ENCODE results near the gene PHC1. TPM values are rescaled to one million over a fixed set of nuclear protein-coding genes. Genes with fewer than 3 reads are reported as not detected.

Gene PHC1
- total RNA-seq, 4 donors from 2014 or later: 4.6 to 14.9 (median 11.0) TPM

GRCh38 chr12:8956073-8956472, 41.8 kb downstream of the PHC1 start:
- TF ChIP-seq POLR2A (IDR thresholded peaks at IDR 0.05): no peak
- TF ChIP-seq, protein P1, sequence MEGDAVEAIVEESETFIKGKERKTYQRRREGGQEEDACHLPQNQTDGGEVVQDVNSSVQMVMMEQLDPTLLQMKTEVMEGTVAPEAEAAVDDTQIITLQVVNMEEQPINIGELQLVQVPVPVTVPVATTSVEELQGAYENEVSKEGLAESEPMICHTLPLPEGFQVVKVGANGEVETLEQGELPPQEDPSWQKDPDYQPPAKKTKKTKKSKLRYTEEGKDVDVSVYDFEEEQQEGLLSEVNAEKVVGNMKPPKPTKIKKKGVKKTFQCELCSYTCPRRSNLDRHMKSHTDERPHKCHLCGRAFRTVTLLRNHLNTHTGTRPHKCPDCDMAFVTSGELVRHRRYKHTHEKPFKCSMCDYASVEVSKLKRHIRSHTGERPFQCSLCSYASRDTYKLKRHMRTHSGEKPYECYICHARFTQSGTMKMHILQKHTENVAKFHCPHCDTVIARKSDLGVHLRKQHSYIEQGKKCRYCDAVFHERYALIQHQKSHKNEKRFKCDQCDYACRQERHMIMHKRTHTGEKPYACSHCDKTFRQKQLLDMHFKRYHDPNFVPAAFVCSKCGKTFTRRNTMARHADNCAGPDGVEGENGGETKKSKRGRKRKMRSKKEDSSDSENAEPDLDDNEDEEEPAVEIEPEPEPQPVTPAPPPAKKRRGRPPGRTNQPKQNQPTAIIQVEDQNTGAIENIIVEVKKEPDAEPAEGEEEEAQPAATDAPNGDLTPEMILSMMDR (IDR thresholded peaks at IDR 0.05): no peak
- intact Hi-C loops (cut with DNase I; ENCODE audit: low total_unique reads): no loop called here
- WGBS, 2 donors: 89 to 90% methylated on average over 15 of the region's 15 CpGs
- H3K4me3 ChIP-seq (ENCODE audit: low read depth, poor library complexity, severe bottlenecking): no peak overlapping the region
- DNase-seq (ENCODE audit: low spot score in 2 of 2): no peak

DNA sequence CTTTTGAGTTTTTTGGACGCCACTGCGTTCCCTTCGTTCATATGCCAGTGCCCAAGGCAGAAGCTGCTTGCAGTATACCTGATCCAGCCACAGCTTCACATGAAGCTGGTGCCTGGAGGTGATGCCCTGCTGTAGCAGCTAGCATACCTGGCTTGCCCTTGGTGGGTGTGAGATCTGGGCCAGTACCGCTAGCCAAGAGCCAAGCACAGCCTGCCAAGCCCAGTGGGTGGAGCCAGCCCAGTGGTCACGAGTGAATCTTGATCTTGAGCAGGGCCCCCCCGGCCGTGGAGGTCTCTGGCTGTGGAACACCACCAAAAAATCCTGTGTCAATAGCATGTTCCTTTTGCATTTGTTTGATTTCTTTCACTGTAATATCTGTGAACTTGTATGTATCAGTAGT, 42.5 kb downstream of the PHC1 start:
- no peak overlapping the region for H3K4me3 ChIP-seq (ENCODE audit: low read depth, poor library complexity, severe bottlenecking)
- WGBS, 2 donors: 64 to 83% methylated on average over 7 of the region's 7 CpGs
- no peak for DNase-seq (ENCODE audit: low spot score in 2 of 2)
- intact Hi-C loops (cut with DNase I; ENCODE audit: low total_unique reads): no loop called here
- TF ChIP-seq POLR2A (IDR thresholded peaks at IDR 0.05): no peak
- TF ChIP-seq, protein P1 (IDR thresholded peaks at IDR 0.05): no peak

DNA sequence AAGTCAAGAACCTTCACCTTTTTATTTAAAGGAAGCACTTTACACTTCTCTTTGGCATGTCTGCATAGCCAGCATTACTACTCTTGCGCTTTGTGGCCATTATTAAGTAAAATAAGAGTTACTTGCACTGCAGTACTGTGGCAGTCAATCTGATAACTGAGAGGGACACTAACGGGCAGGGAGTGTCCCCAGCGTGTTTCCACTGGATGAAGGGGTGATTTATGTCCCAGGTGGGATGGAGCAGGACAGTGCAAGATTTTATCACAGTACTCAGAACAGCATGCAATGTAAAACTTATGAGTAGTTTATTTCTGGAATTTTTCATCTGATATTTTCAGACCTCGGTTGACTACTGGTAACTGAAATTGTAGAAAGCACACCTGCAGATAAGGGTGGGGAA, 43.3 kb downstream of the PHC1 start:
- no peak for DNase-seq (ENCODE audit: low spot score in 2 of 2)
- no peak overlapping the region for H3K4me3 ChIP-seq (ENCODE audit: low read depth, poor library complexity, severe bottlenecking)
- no peak for TF ChIP-seq POLR2A (IDR thresholded peaks at IDR 0.05)
- intact Hi-C loops (cut with DNase I; ENCODE audit: low total_unique reads): no loop called here
- WGBS, 2 donors: 53 to 62% methylated on average over 4 of the region's 4 CpGs

DNA sequence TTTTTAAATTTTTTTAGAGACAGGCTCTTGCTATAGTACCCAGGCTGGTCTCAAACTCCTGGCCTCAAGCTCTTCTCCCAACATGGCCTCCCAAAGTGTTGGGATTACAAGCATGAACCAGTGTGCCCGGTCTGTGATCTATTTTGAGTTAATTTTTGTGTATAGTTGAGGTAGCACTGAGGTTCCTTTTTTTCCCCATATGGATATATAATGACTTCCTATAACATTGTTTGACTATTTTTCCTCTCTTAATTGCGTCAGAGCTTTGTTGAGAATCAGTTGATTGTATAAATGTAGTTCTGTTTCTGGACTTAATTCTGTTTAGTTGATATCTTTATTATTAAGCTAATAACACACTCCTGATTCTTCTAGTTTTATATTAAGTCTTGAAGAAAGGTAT, 43.8 kb downstream of the PHC1 start:
- TF ChIP-seq POLR2A (IDR thresholded peaks at IDR 0.05): no peak
- TF ChIP-seq, protein P1 (IDR thresholded peaks at IDR 0.05): no peak
- intact Hi-C loops (cut with DNase I; ENCODE audit: low total_unique reads): no loop called here
- WGBS, 2 donors: 57 to 79% methylated on average over 2 of the region's 2 CpGs
- no peak overlapping the region for H3K4me3 ChIP-seq (ENCODE audit: low read depth, poor library complexity, severe bottlenecking)
- DNase-seq (ENCODE audit: low spot score in 2 of 2): no peak

GRCh38 chr12:8960176-8960575, 45.9 kb downstream of the PHC1 start:
- TF ChIP-seq, protein P1 (IDR thresholded peaks at IDR 0.05): no peak
- no peak for TF ChIP-seq POLR2A (IDR thresholded peaks at IDR 0.05)
- 95 to 96% methylated on average over 2 of the region's 2 CpGs for WGBS, 2 donors
- intact Hi-C loops (cut with DNase I; ENCODE audit: low total_unique reads): no loop called here
- no peak for DNase-seq (ENCODE audit: low spot score in 2 of 2)
- no peak overlapping the region for H3K4me3 ChIP-seq (ENCODE audit: low read depth, poor library complexity, severe bottlenecking)

DNA sequence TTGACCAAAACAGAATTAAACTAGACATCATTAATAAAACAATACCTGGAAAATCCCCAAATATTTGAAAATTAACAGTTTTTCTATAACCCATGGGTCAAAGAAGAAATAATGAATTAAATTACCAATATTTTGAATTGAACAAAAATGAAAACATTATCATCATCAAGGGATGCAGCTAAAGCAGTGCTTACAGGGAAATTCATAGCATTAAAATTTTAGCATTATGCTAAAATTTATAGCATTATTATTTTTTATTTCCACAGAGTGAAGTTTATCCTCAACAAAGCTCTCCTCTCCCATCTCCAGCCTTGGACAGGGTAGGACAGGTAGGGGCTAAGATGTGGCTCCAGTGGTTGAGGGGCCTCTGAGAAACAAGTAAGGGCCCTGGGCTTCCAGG, 54.5 kb downstream of the PHC1 start:
- intact Hi-C loops (cut with DNase I; ENCODE audit: low total_unique reads): no loop called here
- TF ChIP-seq POLR2A (IDR thresholded peaks at IDR 0.05): no peak
- TF ChIP-seq, protein P1 (IDR thresholded peaks at IDR 0.05): no peak
- no peak for DNase-seq (ENCODE audit: low spot score in 2 of 2)
- H3K4me3 ChIP-seq (ENCODE audit: low read depth, poor library complexity, severe bottlenecking): no peak overlapping the region

All from lower leg skin (tissue), 4 donors.